Mesenchymal stem cell (in vitro differentiated cells and primary cell): ENCODE data around the gene HECTD4.

Experiments used
- DNase-seq: peaks from one replicate; pipeline ENCODE4 v3.0.0-alpha.2; 2013
- H2AFZ ChIP-seq: one replicate; pipeline ENCODE4 v1.6.1; 2013; ENCODE audit warnings: low read depth, mild to moderate bottlenecking, control low read depth, inconsistent platforms, low read length, moderate library complexity
- H2AK5ac ChIP-seq: 2 replicates; pipeline ENCODE4 v1.6.1; 2013; ENCODE audit warnings: low read length, moderate library complexity, mild to moderate bottlenecking, inconsistent platforms; ENCODE audit not compliant: severe bottlenecking
- H2BK120ac ChIP-seq: one replicate; pipeline ENCODE4 v1.6.1; 2013; ENCODE audit warnings: low read depth, mild to moderate bottlenecking, inconsistent platforms, low read length, moderate library complexity
- H2BK12ac ChIP-seq, 2 experiments: one replicate each; pipeline ENCODE4 v1.6.1; 2013; ENCODE audit warnings: inconsistent platforms in 2 of 2, low read length in 2 of 2, mild to moderate bottlenecking in 2 of 2, moderate library complexity in 2 of 2, control low read depth in 1 of 2
- H2BK15ac ChIP-seq: one replicate; pipeline ENCODE4 v1.6.1; 2013; ENCODE audit warnings: mild to moderate bottlenecking, low read depth, inconsistent platforms; ENCODE audit not compliant: poor library complexity, severe bottlenecking
- H2BK5ac ChIP-seq: 2 replicates; pipeline ENCODE4 v1.6.1; 2013; ENCODE audit warnings: low read depth, mild to moderate bottlenecking, low read length, control low read depth, inconsistent platforms; ENCODE audit not compliant: poor library complexity, severe bottlenecking
- H3K14ac ChIP-seq, 2 experiments: one replicate each; pipeline ENCODE4 v1.6.1; 2013; ENCODE audit warnings: inconsistent platforms in 2 of 2, low read length in 2 of 2, control low read depth in 1 of 2, mild to moderate bottlenecking in 1 of 2, moderate library complexity in 1 of 2
- H3K18ac ChIP-seq, 2 experiments: one replicate each; pipeline ENCODE4 v1.6.1; 2013; ENCODE audit warnings: inconsistent platforms in 2 of 2, low read length in 2 of 2, control low read depth in 1 of 2, low read depth in 1 of 2, mild to moderate bottlenecking in 1 of 2
- H3K23ac ChIP-seq, 2 experiments: one replicate each; pipeline ENCODE4 v1.6.1; 2013; ENCODE audit warnings: inconsistent platforms in 2 of 2, low read length in 2 of 2, mild to moderate bottlenecking in 2 of 2, moderate library complexity in 2 of 2, control low read depth in 1 of 2
- H3K27ac ChIP-seq: 2 replicates; pipeline ENCODE4 v1.5.1; 2013; ENCODE audit warnings: mild to moderate bottlenecking, moderate library complexity, low read length, control low read depth, inconsistent platforms; ENCODE audit not compliant: poor library complexity, severe bottlenecking
- H3K27me3 ChIP-seq, 2 experiments: 2 replicates each; pipeline versions ENCODE4 v1.6.1 to v1.7.0; 2013; ENCODE audit warnings: low read length in 2 of 2, mild to moderate bottlenecking in 2 of 2, moderate library complexity in 2 of 2, control low read depth in 1 of 2, inconsistent platforms in 1 of 2; ENCODE audit not compliant: control insufficient read depth in 1 of 2, insufficient read depth in 1 of 2
- H3K36me3 ChIP-seq, 2 experiments: 2 replicates each; pipeline versions ENCODE4 v1.6.1 to v1.7.0; 2013; ENCODE audit warnings: low read length in 2 of 2, control low read depth in 1 of 2, inconsistent platforms in 1 of 2, low read depth in 1 of 2, mild to moderate bottlenecking in 1 of 2; ENCODE audit not compliant: insufficient read depth in 2 of 2, control insufficient read depth in 1 of 2
- H3K4ac ChIP-seq, 2 experiments: one replicate each; pipeline ENCODE4 v1.6.1; 2013; ENCODE audit warnings: inconsistent platforms in 2 of 2, low read length in 2 of 2, mild to moderate bottlenecking in 2 of 2, moderate library complexity in 2 of 2, control low read depth in 1 of 2, low read depth in 1 of 2
- H3K4me1 ChIP-seq: 2 replicates; pipeline ENCODE4 v1.6.1; 2013; ENCODE audit warnings: low read depth, low read length, control low read depth; ENCODE audit not compliant: control insufficient read depth, insufficient read depth
- H3K4me2 ChIP-seq: 2 replicates; pipeline ENCODE4 v1.6.1; 2013; ENCODE audit warnings: low read length, mild to moderate bottlenecking, inconsistent platforms; ENCODE audit not compliant: poor library complexity, severe bottlenecking
- H3K4me3 ChIP-seq, 2 experiments: 2 replicates each; pipeline versions ENCODE4 v1.5.1 to v1.7.0; 2013; ENCODE audit warnings: low read length in 2 of 2, mild to moderate bottlenecking in 2 of 2, control low read depth in 1 of 2, low read depth in 1 of 2; ENCODE audit not compliant: insufficient read depth in 1 of 2
- H3K79me1 ChIP-seq: replicated peaks from 2 replicates; pipeline ENCODE4 v1.6.1; 2013; ENCODE audit warnings: mild to moderate bottlenecking, control low read depth, low read length, inconsistent platforms; ENCODE audit not compliant: poor library complexity, severe bottlenecking
- H3K9ac ChIP-seq: 2 replicates; pipeline ENCODE4 v1.7.0; 2013; ENCODE audit warnings: mild to moderate bottlenecking, low read length, moderate library complexity
- H3K9me3 ChIP-seq: 2 replicates; pipeline ENCODE4 v1.7.0; 2013; ENCODE audit warnings: mild to moderate bottlenecking, low read length; ENCODE audit not compliant: control insufficient read depth
- H4K8ac ChIP-seq: one replicate; pipeline ENCODE4 v1.6.1; 2013; ENCODE audit warnings: inconsistent platforms, mild to moderate bottlenecking, low read length, moderate library complexity
- H4K91ac ChIP-seq: one replicate; pipeline ENCODE4 v1.6.1; 2013; ENCODE audit warnings: mild to moderate bottlenecking, low read length, inconsistent platforms
- WGBS: methylation state at CpG from one replicate; pipeline ENCODE4 v1.1.7; 2013; ENCODE audit warnings: mixed read lengths; 5-methylcytosine and 5-hydroxymethylcytosine counted together

The HECTD4 gene

GRCh38 chr12:112116232-112117060, 265.8 kb downstream of the HECTD4 start:
- H3K27me3 ChIP-seq, result no peaks in the 10 kb centered on the region
- peak; percentile 81 for DNase-seq
- H2BK15ac ChIP-seq, result no peak overlapping the region
- H3K4me2 ChIP-seq, result peak overlapping the region; percentile 59
- H3K79me1 ChIP-seq, result no peaks in the 10 kb centered on the region
- no peaks in the 10 kb centered on the region for H3K9me3 ChIP-seq
- peak overlapping the region; percentile 42 for H2AK5ac ChIP-seq
- H2BK5ac ChIP-seq, result peak overlapping the region; percentile 3
- H4K91ac ChIP-seq, result no peak overlapping the region
- peak overlapping the region; percentile 34 to 68 for H3K18ac ChIP-seq
- H2BK120ac ChIP-seq, result no peak overlapping the region
- peak overlapping the region in 1 of 2 experiments; percentile 61 for H2BK12ac ChIP-seq
- H3K36me3 ChIP-seq, result no peaks in the 10 kb centered on the region
- H3K4me3 ChIP-seq, result no peak overlapping the region
- H3K23ac ChIP-seq, result no peak overlapping the region
- peak overlapping the region; percentile 95 for H4K8ac ChIP-seq
- H3K9ac ChIP-seq, result peak overlapping the region; percentile 73
- H3K14ac ChIP-seq, result no peak overlapping the region
- WGBS, result 10% methylated on average over 3 of the region's 7 CpGs
- peak overlapping the region; percentile 86 for H2AFZ ChIP-seq
- H3K4ac ChIP-seq, result peak overlapping the region in 1 of 2 experiments; percentile 49
- peaks cover 11% of the 10 kb centered on the region for H3K4me1 ChIP-seq
- peak overlapping the region; percentile 58 for H3K27ac ChIP-seq

- Histone ChIP-seq H2BK5ac (no peak overlapping the region), H2BK15ac (no peak overlapping the region), H2AK5ac (no peak overlapping the region), H3K9me3 (no peaks in the 10 kb centered on the region), H2AFZ (no peak overlapping the region), H2BK12ac (no peak overlapping the region), H3K27ac (no peak overlapping the region), H2BK120ac (no peak overlapping the region), H3K4ac (no peak overlapping the region), H3K4me3 (no peak overlapping the region), H3K79me1 (no peaks in the 10 kb centered on the region), H3K23ac (no peak overlapping the region), H4K91ac (no peak overlapping the region), H3K14ac (no peak overlapping the region), H4K8ac (no peak overlapping the region), H3K27me3 (no peaks in the 10 kb centered on the region), H3K18ac (no peak overlapping the region), H3K36me3 (no peaks in the 10 kb centered on the region), H3K4me2 (no peak overlapping the region), H3K4me1 (peaks cover 14% of the 10 kb centered on the region), H3K9ac (no peak overlapping the region)
- WGBS, result 93% methylated on average over 3 of the region's 6 CpGs
- no peak for DNase-seq
These were observed 266.8 kb downstream of the HECTD4 start for GRCh38 chr12:112115259-112116045.

GRCh38 chr12:112112409-112113133, 269.7 kb downstream of the HECTD4 start:
- H3K9me3 ChIP-seq, result no peaks in the 10 kb centered on the region
- H3K4me3 ChIP-seq, result no peak overlapping the region
- H3K23ac ChIP-seq, result no peak overlapping the region
- no peaks in the 10 kb centered on the region for H3K79me1 ChIP-seq
- H3K4me2 ChIP-seq, result no peak overlapping the region
- H2BK15ac ChIP-seq, result no peak overlapping the region
- peak overlapping the region; percentile 45 for H2AK5ac ChIP-seq
- no peak overlapping the region for H3K18ac ChIP-seq
- no peak overlapping the region for H2AFZ ChIP-seq
- 95% methylated on average over 6 of the region's 6 CpGs for WGBS
- no peak overlapping the region for H4K8ac ChIP-seq
- peak overlapping the region in 1 of 2 experiments; percentile 26 for H3K4ac ChIP-seq
- H3K9ac ChIP-seq, result no peak overlapping the region
- no peak overlapping the region for H3K14ac ChIP-seq
- DNase-seq, result no peak
- no peak overlapping the region for H2BK120ac ChIP-seq
- H3K27ac ChIP-seq, result no peak overlapping the region
- peak overlapping the region; percentile 7 for H4K91ac ChIP-seq
- H2BK12ac ChIP-seq, result peak overlapping the region in 1 of 2 experiments; percentile 37
- no peaks in the 10 kb centered on the region for H3K27me3 ChIP-seq
- no peak overlapping the region for H2BK5ac ChIP-seq
- H3K4me1 ChIP-seq, result peaks cover 16% of the 10 kb centered on the region
- H3K36me3 ChIP-seq, result no peaks in the 10 kb centered on the region
